T-helper 1 cell treated with Interleukin-12 subunit alpha and Interleukin-12 subunit beta and Interleukin-4 antibody, amounts not matched to agents 30 ng/mL and 1 ng/mL, for 36 hours (primary cell): ENCODE measurements around the gene NASP. TPM values are rescaled to one million over a fixed set of nuclear protein-coding genes. Genes with fewer than 3 reads are reported as not detected.

Experiments used
- intact Hi-C: fragments of 100-400 bp; cut with micrococcal nuclease; formaldehyde crosslinking; loops from one replicate; pipeline ENCODE4 v1.15.1; 2024
- total RNA-seq: library from RNA; stranded (reverse); gene quantifications from 2 replicates; pipeline ENCODE4 v1.2.3, GENCODE V29; 2022

NASP gene
- total RNA-seq, 1 donor from 2014 or later: 160 TPM

DNA sequence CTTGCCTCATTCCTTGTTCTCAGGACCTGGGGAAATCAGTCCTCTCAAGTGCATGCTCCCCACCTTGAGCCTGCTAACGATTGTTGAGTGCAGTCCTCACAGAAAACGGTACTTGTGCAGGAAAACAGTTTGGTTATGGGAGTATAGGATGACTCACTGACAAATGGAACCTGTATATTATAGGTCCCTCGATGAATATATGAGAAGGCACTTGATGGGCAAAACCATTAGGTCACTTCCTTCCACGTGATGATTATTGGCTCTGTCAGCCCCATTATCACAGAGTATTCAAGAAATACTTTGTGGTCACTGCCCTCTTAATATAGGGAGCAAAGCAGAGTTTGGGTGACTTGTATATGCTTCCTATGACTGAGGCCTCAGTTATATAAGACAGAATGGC, 33.8 kb downstream of the NASP start:
- intact Hi-C loops: no loop called here

DNA sequence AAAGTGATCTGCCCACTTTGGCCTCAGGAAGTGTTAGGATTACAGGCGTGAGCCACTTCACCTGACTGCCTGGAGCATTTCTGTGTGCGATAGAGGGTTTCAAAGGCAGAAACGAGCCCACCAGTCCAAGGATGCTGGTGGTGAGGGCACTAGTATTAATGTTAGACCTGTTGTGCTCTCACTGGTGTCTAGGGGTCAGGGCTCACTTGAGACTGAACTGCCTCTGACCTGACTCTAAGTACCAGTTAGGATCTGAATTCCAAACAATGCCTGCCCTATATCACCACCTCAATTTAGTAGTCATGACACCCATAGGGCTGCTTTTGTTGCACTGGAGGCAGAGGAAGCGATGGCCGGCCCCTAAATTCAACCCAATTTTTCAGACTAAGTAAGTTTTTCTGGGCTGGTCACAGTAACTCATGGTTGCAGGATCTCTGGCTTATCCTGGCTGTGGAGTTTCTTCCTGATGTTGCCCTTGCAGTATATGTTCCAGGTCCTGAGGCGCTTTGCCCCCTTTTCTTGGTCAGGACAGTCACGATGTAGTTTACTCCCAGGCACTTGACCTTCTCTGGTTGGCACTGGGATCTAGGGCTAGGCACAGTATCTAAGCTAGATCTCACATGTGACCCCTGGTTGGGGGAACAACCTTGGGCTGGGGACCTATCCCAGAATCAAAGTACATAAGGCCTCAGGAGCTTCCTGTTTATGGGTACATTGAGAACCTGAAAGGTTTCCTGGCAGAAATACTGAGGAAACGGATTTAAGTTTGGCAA, 35.5 kb downstream of the NASP start:
- intact Hi-C loops: no loop called here

DNA sequence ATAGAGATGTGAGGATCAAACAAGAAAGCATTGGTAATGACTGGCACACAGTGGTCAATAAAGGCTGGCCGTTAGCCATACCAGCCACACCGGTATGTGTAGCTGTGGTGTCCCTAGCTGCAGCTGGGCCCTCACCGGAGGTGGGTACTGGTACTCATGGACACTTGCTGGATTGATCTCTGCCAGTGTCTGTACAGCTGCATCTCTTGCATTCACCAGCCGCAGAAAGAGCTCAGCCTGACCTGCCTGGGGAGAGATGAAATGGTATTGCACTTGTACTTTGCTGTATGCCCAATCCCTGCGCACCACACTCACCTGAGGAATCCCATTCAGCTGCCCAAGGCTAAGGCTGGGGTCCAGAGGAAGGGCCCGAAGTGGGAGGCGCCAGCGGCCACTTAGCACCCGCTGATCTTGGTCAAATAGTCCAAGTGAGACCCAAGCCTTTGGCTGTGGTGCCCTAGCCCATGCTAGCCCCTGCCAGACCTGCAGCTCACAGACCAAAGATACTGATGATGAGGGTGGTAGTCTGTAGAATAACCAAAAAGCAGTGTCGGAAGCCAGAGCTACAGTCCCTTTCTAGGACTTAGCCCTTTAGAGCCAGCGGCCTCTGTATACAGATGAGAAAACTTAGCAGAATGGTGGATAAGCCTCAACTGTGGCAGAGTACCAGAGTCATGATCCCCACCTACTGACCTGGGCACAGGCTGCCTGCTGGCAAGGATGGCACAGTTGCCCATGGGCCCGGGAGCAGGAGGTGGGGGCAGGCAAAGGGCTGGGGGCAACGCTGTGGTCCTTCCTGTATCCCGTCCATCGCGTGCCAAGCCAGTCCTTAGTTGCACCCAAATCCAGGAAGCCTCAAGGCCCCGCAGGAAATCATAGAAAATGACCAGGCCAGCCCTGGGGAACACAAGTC, 37.0 kb downstream of the NASP start:
- intact Hi-C loops: no loop called here

DNA sequence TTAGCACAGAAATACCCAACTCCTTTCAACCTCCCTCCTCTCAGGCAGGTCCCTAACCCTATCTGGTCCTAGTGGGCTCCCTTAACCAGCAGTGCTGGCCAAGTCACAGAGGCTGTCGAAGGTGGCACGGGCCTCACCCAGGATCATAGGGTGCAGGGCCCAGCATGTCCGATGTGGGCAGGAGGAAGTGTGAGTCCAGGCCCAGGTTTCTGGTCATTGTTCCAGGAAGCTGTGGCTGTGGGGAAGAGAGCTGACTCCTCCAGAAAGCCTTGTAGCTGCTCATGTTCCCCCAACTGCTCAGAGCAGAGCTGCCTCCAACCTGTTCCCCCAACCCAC, 37.6 kb downstream of the NASP start:
- intact Hi-C loops: no loop called here

DNA sequence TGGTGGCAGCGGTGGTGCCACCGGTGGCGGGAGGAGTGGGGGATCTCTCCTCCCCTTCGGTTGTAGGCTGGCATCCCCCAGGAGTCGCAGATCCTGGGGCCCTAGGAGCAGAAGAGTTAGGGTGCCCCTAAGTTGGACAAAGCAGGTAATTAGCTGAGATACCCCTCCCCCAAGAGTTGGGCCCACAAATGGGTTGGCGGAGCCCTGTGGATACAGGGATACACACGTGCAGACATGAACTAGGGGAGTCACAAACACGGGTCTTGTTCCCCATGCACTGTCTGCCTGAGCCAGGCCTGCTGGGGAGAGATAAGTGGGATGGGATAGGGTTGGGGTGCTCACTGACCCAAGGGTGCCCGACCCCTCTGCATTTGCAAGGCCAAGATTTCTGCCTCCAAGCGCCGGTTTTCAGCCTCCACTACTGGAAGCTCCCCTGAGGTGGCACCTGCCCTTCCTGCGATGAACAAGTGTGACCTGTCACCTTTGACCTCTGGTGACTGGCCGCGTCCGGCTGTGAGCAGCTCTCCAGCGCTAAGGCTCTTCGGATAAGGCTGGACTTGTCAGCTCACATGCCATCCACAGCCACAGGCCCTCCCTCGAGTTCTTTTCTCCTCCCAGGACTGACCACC, 38.2 kb downstream of the NASP start:
- intact Hi-C loops: no loop called here

DNA sequence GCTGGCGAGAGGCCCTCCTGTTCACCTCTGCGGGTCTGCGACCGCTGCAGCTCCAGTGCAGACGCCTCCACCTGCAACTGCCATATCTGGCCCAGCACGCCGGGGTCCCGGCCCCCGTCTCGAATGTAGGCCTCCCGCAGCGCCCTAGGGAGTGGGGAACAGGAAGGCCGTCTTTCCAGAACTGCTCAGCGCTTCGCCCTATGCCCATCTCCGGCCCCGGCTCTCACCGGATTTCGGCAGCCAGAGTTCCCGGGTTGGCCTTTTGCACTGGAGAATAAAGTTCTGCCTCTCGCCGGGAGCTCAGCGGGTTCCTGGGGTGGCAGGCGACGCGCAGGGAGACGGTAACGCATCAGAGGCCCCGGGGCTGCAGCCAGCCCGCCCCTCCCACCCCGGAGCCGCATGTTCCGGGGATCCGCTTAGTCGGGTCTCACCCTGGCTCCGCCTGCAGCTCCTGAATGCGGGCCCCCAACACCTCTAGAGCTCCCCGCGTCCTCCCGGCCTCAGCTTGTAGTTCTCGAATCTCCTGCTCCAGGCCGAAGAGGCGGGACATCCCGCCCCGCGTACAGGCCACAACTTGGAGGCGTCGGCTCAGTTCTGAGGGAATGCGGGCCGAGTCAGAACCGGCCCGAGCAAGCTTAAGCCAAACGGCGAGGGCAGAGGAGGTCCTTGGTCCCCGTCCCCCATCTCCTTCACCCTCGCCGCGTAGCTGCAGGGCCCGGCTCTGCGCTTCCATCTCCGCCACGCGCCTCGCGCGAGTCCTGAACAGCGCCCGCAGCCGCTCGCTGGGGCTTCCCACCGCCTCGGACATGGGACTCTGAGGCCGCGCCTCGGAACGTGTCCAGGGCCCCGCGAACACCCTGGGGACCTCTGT, 38.9 kb downstream of the NASP start:
- intact Hi-C loops: no loop called here

DNA sequence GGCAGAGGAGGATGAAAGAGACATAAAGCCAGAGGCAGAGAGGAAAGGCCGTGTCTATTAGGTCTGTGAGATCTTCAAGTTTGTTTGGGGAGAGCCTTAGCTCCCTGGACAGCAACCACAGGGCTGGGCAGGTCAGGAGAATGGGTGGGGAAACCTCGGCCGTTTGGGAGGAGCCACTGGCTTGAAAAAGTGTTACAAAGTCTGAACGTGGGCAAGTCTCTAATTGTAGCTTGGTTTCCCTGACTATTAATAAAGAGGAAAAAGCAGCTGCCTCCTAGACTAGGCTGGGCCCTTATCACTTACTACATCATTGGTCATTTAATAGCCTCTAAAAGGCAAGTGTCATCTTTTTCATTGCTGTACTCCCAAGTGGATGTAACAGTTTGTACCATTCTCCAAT, 40.1 kb downstream of the NASP start, which contains the start of gene CCDC17:
Gene CCDC17, minus strand, starts transcription at position 83 of the 400 bp plus-strand sequence. CDS start 145 bp downstream, outside the sequence.
- intact Hi-C loops: no loop called here

DNA sequence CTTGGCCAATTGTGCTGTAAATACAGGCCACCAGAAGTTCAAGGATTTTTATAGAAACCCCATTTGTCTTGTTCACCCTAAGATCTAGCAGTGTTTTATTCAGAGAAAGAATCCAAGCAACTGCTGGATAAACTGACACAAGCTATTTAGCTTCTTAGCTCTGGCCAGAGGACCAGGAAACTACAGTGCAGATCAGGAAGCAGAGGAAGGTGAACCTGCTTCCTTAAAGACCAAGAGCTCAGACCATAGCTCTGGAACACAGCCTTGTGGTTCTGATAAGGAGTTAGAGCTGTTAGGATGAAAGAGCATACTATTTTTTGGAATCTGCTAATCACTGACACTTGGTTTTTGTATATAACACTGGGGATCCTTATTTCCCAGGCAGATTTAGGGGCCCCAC, 45.2 kb downstream of the NASP start:
- intact Hi-C loops: no loop called here

DNA sequence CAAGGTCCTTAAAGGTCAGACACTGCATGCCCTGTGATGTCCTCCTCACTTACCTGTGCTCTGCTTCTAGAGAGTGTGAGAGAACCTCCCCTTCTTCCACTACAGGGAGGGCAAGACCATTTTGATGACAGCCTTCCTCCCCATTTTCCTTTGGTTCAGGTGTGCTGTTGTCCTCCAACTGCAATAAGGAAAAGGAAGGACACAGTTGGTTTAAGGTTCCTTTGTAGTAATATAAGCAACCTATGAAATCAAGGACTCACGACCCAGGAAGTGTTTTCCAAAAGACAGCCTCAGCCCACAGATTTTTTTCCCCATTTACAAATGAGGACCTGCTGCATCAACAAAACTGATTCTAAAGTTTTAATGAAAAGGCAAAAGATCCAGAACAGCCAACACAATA, 46.6 kb downstream of the NASP start:
- intact Hi-C loops: no loop called here

DNA sequence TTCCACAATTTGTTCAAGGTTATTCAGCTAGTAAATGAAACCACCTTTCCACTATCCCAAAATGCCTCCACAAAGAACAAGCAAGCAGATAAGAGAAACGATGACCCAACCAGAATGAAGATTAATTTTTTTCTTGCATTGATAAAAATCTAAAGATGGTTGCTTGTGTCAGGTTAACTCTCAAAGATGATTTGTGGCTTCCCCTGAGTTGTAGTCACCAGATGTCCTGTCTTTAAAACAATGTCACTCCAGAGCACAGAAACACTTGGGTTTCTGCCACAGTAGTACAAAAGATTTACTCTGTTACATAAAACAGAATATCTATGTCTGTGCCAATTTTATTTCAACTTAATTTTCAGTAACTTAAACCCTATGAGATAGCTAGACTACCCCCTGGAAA, 51.4 kb downstream of the NASP start:
- intact Hi-C loops: no loop called here

DNA sequence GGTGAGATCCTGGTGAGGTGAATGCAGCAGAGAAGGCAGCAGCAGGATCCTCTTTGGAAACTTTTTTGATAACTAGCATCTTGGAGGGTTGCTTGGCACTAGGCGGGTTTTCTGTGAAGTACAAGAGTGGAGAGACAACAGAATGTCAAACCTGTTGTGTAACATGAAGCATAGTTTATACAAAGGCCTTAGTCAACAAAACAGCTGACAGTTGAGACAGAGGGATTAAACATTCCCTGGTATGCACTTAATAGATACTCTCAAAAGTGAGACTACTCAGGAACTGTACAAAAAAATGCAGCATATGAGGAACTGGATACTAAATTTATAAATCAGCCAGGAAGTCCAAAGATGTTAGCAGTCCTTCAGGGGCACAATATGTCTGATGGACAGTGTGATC, 56.5 kb downstream of the NASP start:
- intact Hi-C loops: no loop called here

DNA sequence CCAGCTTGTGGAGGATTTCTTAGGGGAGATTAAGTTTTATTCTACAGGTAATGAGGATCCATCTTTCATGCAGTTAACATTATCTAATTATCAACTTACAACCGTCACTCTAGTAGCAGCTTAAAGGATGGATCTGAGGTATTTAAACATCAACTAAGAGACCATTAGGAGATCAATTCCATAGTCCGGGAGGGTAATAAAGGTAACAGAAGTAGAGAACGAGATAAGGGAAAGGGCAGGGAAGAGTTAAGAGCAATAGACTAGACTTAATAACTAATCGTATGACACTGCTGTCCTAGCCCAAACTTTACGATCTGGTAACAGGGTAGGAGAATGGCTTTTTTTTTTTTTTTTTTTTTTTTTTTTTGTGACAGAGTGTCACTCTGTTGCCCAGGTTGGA, 59.5 kb downstream of the NASP start:
- intact Hi-C loops: no loop called here

DNA sequence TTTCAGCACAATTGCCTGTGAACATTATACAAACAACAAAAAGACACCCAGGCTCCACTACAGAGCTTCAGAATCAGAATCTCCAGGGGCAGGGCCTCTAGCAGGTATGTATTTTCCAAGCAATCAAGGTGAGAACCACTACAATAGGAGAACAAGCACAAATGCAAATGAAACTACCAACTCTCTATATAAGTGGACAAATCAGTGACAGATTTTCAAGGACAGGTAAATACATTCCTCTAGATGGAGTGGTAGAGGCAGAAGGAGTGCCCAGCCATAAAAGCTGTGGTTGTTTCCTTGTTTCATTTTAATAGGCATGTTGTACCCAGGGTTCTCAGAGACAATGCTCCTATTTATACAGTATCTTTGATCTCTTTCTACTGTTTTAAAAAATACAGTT, 60.1 kb downstream of the NASP start:
- intact Hi-C loops: loop anchor here (2.0 kb wide), 1 partner anchor 199 kb away; no protein-coding TSS in a partner anchor

DNA sequence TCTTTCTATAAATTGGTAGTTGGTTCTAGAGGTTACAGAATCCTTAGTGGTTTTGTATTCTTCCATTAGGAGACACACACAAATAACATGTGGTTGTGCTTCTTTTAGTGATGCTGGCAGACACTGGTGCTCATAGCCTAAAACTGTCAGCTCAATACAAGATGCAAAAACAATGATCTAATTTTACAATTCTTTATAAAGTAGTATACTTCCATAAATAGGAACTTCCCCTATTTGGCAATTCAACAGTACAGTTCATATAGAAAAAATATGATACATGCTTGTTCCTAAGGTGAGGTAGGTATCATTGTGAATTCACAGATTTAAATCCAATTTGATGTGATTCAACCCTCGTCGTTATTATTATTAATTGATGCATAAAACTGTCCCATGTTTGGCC, 60.8 kb downstream of the NASP start:
- intact Hi-C loops: loop anchor here (2.0 kb wide), 1 partner anchor 198 kb away; no protein-coding TSS in a partner anchor

DNA sequence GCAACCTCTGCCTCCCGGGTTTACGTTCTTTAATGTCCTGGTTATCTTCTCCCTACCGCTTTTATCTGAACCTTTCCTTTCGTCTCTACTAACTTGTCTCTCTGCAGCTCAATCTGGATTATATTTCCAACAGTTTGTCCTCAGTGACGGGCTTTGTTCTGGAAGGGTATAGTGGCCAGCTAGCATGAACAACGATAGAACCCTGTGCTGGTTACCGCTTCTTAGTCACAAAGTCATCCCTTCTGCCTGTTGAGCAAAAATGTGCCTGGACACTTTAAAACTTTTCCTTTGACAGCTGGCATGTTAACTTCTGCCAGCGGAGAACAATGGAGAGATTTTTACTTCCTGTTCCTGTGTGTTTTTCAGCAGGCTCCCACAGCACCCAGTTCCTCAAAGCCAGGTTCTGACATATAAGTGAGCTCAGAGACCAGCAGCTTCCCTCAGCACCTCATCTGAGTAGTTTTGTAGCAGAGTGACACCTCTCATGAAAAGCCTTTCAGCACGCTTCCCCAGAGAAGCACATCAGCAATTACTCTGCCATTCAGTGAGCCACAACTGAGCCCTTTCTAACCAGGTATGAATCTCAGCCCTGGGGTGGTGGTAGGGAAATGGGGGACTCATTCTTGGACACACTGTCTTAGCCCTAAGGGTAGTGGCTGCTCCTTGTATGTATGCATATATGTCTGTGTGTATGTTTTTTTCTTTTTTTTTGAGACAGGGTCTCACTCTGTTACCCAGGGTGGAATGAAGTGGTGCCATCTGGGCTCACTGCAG, 63.6 kb downstream of the NASP start:
- intact Hi-C loops: no loop called here

DNA sequence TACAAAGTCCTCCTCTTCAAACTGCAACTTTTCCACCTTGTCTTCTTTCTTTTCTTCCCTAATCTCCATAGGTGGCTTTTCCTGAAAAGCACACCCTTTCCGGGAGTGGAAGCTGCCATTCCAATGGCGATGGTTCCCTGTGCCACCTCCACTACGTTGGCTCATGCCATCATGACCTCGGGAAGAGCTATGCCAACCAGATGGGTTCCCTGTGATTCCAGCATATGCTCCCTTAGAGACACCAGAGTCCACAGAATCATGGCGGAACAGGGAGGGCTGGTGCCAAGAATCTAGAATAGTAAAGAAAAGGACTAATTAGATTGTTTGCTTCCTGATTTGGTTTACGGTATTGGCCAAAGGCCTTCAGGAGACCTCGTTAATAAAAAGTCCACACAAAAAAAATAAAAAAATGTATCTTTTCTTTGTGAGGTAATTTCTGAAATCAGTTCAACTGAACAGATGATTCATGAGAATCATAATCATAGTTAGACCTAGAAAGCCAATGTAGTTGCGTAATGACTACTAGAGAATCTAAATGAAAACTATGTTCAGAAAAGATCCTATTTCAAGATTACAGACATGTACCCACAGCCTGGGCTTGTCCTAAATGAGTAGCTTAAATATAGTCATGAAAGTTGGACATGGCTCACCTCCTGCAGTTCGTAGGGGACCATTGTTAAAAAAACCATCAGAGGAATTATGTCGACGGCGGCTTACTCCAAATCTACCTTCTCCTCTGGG, 70.9 kb downstream of the NASP start:
- intact Hi-C loops: no loop called here

DNA sequence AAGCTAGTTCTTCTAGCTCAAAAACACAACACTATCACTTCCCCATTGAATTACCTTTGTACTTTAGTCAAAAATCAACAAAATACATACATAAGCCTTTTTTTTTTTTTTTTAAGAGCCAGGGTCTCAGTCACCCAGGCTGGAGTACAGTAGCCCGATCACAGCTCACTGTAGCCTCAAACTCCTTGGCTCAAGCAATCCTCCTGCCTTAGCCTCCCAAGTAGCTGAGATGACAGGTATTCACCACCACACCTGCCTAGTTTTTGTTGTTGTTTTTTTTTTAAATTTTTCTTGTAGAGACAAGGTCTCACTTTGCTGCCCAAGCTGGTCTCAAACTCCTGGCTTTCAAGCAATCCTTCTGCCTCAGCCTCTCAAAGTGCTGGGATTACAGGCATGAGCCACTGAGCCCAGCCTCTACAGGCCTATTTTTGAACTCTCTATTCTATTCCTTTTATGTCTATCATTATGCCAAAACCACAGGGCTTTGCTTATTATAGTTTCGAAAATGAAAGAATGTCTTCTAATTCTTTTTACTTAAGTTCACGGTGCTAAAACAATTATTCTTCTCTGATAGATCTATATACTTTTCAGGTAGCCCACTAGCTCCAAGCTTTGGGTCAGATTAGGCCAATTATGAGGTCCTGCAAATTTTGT, 72.9 kb downstream of the NASP start:
- intact Hi-C loops: no loop called here

DNA sequence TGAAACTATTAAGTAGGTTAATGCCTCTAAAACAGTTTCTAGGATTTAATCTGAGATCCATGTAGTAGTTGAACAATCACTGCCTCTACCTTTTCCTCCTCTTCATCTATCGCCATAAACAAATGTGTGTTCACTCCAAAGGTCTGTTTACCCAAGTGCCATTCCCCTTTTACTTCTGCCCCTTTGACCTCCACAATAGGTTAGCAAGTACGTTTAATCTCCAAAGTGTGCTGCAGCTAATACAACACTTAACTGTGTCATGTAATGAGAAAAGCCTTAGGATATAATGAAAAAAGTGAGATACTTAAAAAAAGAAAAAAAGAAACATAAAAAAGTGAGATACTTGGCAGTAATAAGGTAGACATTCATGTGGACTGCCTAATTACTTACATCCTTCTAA, 74.3 kb downstream of the NASP start:
- intact Hi-C loops: no loop called here

DNA sequence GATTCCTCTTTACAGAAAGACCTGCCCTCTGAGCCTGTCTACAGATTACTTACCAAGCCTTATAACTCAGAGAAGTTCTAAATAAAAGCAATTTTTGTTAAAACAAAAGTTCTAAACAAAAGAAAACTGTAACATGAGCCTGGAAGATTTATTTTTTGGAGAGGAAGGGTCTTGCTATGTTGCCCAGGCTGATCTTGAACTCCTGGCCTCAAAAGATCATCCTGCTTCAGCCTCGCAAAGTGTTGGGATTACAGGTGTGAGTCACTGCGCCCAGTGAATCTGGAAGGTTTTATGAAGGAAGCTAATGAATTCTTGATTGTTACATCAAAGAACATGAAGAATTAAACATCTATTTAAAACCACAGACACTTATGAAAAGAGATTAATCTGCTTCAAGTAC, 75.4 kb downstream of the NASP start:
- intact Hi-C loops: no loop called here
